ENCODE results near the gene BEST3. TPM values are rescaled to one million over a fixed set of nuclear protein-coding genes. Genes with fewer than 3 reads are reported as not detected.

BEST3 gene
- not detected for polyA plus RNA-seq (2013, experiment 1 of 2)
- polyA plus RNA-seq (2013, experiment 2 of 2) = 0.01 TPM

DNA sequence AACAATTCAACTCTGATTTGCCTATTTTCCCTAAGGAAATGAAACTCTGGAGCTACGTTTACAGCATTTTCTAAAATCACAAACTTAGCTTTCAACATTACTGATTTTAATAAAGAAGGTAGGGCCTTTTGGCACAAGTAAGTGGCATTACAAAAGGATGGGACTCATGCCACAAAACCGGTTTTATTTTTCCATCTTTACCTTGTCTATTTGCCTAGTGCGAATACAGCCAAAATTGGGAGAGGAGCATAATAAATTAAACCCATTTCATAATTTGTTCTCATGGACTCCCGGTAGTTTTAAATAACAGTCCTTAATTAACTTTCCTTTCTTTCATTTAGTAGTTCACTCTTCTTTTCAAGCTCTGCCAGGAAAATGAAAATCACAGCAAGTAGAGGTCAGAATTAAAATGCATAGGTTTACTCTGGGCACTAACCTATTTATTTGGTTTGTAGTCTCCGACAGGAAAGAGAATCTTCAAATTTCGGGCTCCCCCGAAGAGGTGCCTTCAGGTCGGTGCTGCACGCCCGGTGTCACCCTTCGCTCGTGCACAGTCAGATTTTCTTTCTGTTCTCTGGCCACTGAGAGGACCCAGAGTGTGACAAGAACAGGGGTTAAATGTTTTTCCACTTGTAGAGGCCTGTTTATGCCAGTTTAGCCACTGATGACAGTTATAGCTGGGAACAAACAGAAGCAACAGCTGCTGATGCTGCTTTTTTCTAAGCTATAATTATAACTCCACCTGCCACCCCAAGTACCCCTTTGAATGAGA, at the start of gene BEST3:
Gene BEST3, minus strand, starts transcription at position 535 of the 772 bp plus-strand sequence. CDS start 1,505 bp downstream, outside the sequence.
- no CpG with 5 or more reads among the region's 12 CpGs for WGBS, 2 donors (ENCODE audit: extremely low coverage in 2 of 2, insufficient read length in 2 of 2, insufficient replicate concordance in 1 of 2)
- Histone ChIP-seq H3K27ac (replicated peaks; ENCODE audit: low read length) (no peak within 1 kb of the TSS), H3K4me3 (ENCODE audit: low read length in 2 of 2) (no peak within 1 kb of the TSS), H2BK120ac (ENCODE audit: low read depth, low read length) (no peak within 1 kb of the TSS), H3K9ac (ENCODE audit: low read depth, low read length, poor library complexity) (no peak within 1 kb of the TSS), H3K4me2 (ENCODE audit: insufficient read depth, low read length, poor library complexity, severe bottlenecking) (no peak within 1 kb of the TSS), H3K14ac (ENCODE audit: low read length) (no peak within 1 kb of the TSS), H2AK5ac (ENCODE audit: low read depth, low read length) (no peak within 1 kb of the TSS), H3K27me3 (ENCODE audit: control insufficient read depth in 3 of 3, insufficient read depth in 3 of 3, low read depth in 1 of 3, low read length in 3 of 3) (no peaks in the 10 kb centered on the region), H3K23ac (ENCODE audit: low read depth, low read length, poor library complexity) (no peak within 1 kb of the TSS), H3K79me1 (ENCODE audit: low read depth, low read length) (no peaks in the 10 kb centered on the region), H3K9me3 (replicated peaks in 1 of 2; ENCODE audit: control insufficient read depth in 2 of 2, insufficient read depth in 1 of 2, low read depth in 1 of 2, low read length in 2 of 2) (no peaks in the 10 kb centered on the region), H2BK12ac (ENCODE audit: low read length) (no peak within 1 kb of the TSS), H3K18ac (ENCODE audit: low read length) (no peak within 1 kb of the TSS), H3K36me3 (replicated peaks in 1 of 2; ENCODE audit: control insufficient read depth in 2 of 2, insufficient read depth in 2 of 2, low read length in 2 of 2) (no peaks in the 10 kb centered on the region), H2AFZ (ENCODE audit: low read length) (no peak within 1 kb of the TSS), H3K4me1 (ENCODE audit: control insufficient read depth in 2 of 2, insufficient read depth in 1 of 2, low read depth in 1 of 2, low read length in 2 of 2) (peaks cover 0 to 5% of the 10 kb centered on the region in 2 donors), H2BK5ac (ENCODE audit: low read length) (no peak within 1 kb of the TSS), H4K91ac (ENCODE audit: low read depth, low read length, poor library complexity) (no peak within 1 kb of the TSS), H2BK15ac (ENCODE audit: low read length) (no peak within 1 kb of the TSS), H3K4ac (ENCODE audit: low read length) (no peak within 1 kb of the TSS), H4K8ac (ENCODE audit: low read depth, low read length) (no peak within 1 kb of the TSS)
- DNase-seq (ENCODE audit: low spot score) = no peak

DNA sequence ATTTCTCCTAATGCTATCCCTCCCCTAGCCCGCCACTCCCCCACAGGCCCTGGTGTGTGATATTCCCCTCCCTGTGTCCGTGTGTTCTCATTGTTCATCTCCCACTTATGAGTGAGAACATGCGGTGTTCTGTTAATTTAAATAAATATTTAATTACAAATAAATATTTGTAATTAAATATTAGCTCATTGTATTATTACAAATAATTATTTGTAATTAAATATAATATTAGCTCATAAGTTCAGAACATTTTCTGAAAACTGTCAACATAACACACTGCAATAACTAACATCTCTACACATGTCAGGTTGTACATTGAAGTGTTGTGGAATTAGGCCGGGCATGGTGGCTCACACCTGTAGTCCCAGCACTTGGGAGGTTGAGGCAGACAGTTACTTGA, 45.0 kb upstream of the BEST3 start:
- Histone ChIP-seq H3K27me3 (ENCODE audit: control insufficient read depth in 3 of 3, insufficient read depth in 3 of 3, low read depth in 1 of 3, low read length in 3 of 3) (peaks cover 0 to 6% (median 0%) of the 10 kb centered on the region in 3 experiments), H3K18ac (ENCODE audit: low read length) (no peak overlapping the region)

DNA sequence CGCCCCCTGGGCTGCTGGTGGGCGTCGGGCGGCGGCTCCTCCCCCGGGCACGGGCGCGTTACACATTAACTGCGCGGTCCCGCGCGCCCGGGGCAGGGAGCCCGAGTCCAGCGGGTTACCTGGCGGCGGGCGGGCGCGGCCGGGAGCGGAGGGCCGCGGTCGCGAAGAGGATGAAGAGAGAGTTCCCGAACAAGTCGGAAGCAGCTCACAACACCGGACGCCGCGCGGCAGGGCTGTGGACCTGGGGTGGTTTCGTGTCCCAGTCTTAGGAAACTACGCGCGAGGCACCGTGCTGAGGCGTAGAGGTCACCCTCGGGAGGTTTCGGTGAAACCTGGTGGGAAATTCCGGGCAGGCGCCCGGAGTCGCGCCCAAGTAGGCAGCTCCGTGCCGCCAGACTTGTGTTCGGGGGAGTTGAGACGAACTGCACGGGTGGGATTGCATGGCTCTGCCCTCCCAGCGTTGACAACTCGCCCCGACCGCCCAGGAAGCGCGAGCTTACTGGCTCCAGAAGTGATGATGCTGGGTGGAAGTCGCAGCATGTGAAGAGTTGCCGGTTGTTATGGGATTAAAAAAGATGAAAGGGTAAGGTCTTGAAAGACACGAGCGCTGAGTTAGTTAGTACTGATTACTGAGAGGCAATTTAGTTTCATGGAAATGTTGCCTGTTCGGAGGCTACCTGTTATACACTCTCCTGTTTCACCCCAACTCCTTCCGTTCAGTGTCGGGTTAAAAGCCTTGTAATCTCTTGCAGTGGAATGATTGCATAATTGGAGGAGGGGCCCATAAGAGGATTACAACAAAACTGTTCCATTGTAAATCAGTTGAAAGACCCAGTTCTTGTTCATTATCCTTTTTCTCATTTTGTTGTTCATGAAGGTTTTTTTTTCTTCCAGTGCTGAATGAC, 40.4 kb upstream of the BEST3 start:
- H3K18ac ChIP-seq (ENCODE audit: low read length) = peak overlapping the region; percentile 97
- H3K27me3 ChIP-seq (ENCODE audit: control insufficient read depth in 3 of 3, insufficient read depth in 3 of 3, low read depth in 1 of 3, low read length in 3 of 3) = peaks cover 0 to 28% (median 3%) of the 10 kb centered on the region in 3 experiments
- no peak overlapping the region for H4K8ac ChIP-seq (ENCODE audit: low read depth, low read length)
- peak overlapping the region; percentile 90 for H3K9ac ChIP-seq (ENCODE audit: low read depth, low read length, poor library complexity)
- H3K23ac ChIP-seq (ENCODE audit: low read depth, low read length, poor library complexity) = peak overlapping the region; percentile 99
- H3K4ac ChIP-seq (ENCODE audit: low read length) = no peak overlapping the region
- no peak overlapping the region for H2BK15ac ChIP-seq (ENCODE audit: low read length)
- H4K91ac ChIP-seq (ENCODE audit: low read depth, low read length, poor library complexity) = no peak overlapping the region
- H3K4me2 ChIP-seq (ENCODE audit: insufficient read depth, low read length, poor library complexity, severe bottlenecking) = peak overlapping the region; percentile 61
- no peak overlapping the region for H3K14ac ChIP-seq (ENCODE audit: low read length)
- H2BK120ac ChIP-seq (ENCODE audit: low read depth, low read length) = no peak overlapping the region
- H3K4me3 ChIP-seq (ENCODE audit: low read length in 2 of 2) = peak overlapping the region; percentile 85 to 89
- no peak overlapping the region for H2AK5ac ChIP-seq (ENCODE audit: low read depth, low read length)
- peak overlapping the region; percentile 84 for H2BK12ac ChIP-seq (ENCODE audit: low read length)
- H3K27ac ChIP-seq (replicated peaks; ENCODE audit: low read length) = peak overlapping the region; percentile 91
- no peaks in the 10 kb centered on the region for H3K79me1 ChIP-seq (ENCODE audit: low read depth, low read length)
- no peaks in the 10 kb centered on the region for H3K36me3 ChIP-seq (replicated peaks in 1 of 2; ENCODE audit: control insufficient read depth in 2 of 2, insufficient read depth in 2 of 2, low read length in 2 of 2)
- peak overlapping the region; percentile 97 for H2AFZ ChIP-seq (ENCODE audit: low read length)
- peaks cover 2 to 7% of the 10 kb centered on the region in 2 donors for H3K4me1 ChIP-seq (ENCODE audit: control insufficient read depth in 2 of 2, insufficient read depth in 1 of 2, low read depth in 1 of 2, low read length in 2 of 2)
- no CpG with 5 or more reads among the region's 66 CpGs for WGBS, 2 donors (ENCODE audit: extremely low coverage in 2 of 2, insufficient read length in 2 of 2, insufficient replicate concordance in 1 of 2)
- peak; percentile 64 for DNase-seq (ENCODE audit: low spot score)
- H2BK5ac ChIP-seq (ENCODE audit: low read length) = peak overlapping the region; percentile 6
- H3K9me3 ChIP-seq (replicated peaks in 1 of 2; ENCODE audit: control insufficient read depth in 2 of 2, insufficient read depth in 1 of 2, low read depth in 1 of 2, low read length in 2 of 2) = no peaks in the 10 kb centered on the region

More for the DNA sequence above, 45.0 kb upstream of the BEST3 start:
- DNase-seq (ENCODE audit: low spot score) = no peak
- Histone ChIP-seq H3K9me3 (replicated peaks in 1 of 2; ENCODE audit: control insufficient read depth in 2 of 2, insufficient read depth in 1 of 2, low read depth in 1 of 2, low read length in 2 of 2) (peaks cover 3 to 9% of the 10 kb centered on the region in 2 donors), H3K4me1 (ENCODE audit: control insufficient read depth in 2 of 2, insufficient read depth in 1 of 2, low read depth in 1 of 2, low read length in 2 of 2) (peaks cover 0 to 7% of the 10 kb centered on the region in 2 donors), H3K23ac (ENCODE audit: low read depth, low read length, poor library complexity) (no peak overlapping the region), H4K8ac (ENCODE audit: low read depth, low read length) (no peak overlapping the region), H2BK12ac (ENCODE audit: low read length) (no peak overlapping the region), H3K79me1 (ENCODE audit: low read depth, low read length) (no peaks in the 10 kb centered on the region), H3K36me3 (replicated peaks in 1 of 2; ENCODE audit: control insufficient read depth in 2 of 2, insufficient read depth in 2 of 2, low read length in 2 of 2) (peaks cover 0 to 2% of the 10 kb centered on the region in 2 donors), H3K14ac (ENCODE audit: low read length) (no peak overlapping the region), H2BK120ac (ENCODE audit: low read depth, low read length) (no peak overlapping the region), H2BK15ac (ENCODE audit: low read length) (no peak overlapping the region), H2BK5ac (ENCODE audit: low read length) (no peak overlapping the region), H3K9ac (ENCODE audit: low read depth, low read length, poor library complexity) (no peak overlapping the region), H3K4ac (ENCODE audit: low read length) (no peak overlapping the region), H2AFZ (ENCODE audit: low read length) (no peak overlapping the region), H4K91ac (ENCODE audit: low read depth, low read length, poor library complexity) (no peak overlapping the region), H2AK5ac (ENCODE audit: low read depth, low read length) (no peak overlapping the region), H3K4me2 (ENCODE audit: insufficient read depth, low read length, poor library complexity, severe bottlenecking) (no peak overlapping the region), H3K4me3 (ENCODE audit: low read length in 2 of 2) (no peak overlapping the region), H3K27ac (replicated peaks; ENCODE audit: low read length) (no peak overlapping the region)
- WGBS, 2 donors (ENCODE audit: extremely low coverage in 2 of 2, insufficient read length in 2 of 2, insufficient replicate concordance in 1 of 2) = no CpG with 5 or more reads among the region's 4 CpGs

Measured in neuronal stem cell (in vitro differentiated cells).